HG02759 (cell line): Measurements from ENCODE around the gene CYLD.

Source experiments
- ATAC-seq: cut with Tn5 transposase; IDR thresholded peaks from one replicate; pipeline ENCODE4 v1.9.1; 2021; ENCODE audit warnings: mild to moderate bottlenecking, moderate library complexity; ENCODE audit not compliant: unreplicated experiment

The CYLD gene

DNA sequence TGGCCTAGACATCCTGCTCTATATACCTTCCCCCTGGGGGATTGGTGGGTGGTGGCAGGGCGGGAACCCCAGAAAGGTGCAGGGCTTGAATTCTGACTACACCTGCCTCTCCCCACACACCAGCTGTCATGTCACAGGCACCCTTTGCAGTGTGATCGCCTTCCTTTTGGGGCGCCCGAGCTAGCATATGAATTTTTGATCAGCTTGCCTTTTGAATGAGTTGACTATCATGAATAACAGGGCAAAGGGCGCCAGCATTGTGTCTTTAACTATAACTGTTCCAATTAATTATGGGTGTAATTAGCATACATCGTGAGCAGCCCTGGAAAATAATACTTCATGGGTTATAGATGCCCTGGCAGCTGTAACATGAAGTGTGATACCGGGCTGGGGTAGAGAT is 72.7 kb downstream of the CYLD start:
- no peak for ATAC-seq

DNA sequence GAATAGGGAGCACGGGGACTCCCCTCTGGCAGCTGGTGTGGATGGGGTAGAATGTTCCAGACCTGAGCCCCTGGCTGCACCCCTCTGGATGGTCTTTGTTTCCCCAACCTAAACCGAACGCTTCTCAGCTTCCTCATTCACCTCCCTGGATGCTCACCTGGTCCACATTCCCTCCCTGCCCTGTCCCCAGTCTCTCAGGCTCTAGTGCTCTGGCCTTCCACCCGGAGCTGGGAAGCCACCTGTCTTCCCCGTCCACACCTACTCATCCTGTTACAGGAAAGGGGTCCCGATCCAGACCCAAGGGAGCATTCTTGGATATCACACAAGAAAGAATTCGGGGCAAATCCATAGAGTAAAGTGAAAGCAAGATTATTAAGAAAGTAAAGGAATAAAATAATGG is 73.5 kb downstream of the CYLD start:
- no peak for ATAC-seq

DNA sequence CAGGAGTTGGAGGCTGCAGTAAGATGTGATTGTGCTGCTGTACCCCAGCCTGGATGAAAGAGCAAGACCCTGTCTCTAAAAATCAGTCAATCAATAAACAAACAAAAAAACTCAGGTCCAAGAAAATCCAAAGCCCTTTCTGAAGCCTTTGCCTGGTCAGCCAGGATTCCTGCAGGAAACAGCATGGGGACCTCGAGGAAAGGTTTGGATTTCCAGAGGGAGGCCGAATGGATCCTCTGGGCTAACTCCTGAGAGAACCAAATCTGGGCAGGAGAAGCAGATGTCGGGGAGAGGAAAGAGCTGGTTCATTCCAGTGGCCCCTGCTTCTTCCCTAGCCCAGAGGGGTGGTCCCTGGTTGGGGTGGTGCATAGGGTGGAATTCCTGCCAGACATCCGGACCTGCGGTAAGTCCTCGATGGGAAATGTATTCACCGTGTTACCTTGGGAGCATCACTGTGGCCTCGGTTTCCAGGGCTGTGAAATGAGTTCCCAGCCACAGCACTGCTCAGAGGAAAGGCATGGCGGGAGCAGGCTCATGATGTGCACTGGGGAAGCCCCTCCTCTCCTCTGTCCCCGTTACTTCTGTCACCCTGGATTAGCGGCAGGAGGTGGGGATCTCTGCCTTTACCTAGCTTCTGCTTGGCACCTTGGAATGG is 75.1 kb downstream of the CYLD start:
- no peak for ATAC-seq

DNA sequence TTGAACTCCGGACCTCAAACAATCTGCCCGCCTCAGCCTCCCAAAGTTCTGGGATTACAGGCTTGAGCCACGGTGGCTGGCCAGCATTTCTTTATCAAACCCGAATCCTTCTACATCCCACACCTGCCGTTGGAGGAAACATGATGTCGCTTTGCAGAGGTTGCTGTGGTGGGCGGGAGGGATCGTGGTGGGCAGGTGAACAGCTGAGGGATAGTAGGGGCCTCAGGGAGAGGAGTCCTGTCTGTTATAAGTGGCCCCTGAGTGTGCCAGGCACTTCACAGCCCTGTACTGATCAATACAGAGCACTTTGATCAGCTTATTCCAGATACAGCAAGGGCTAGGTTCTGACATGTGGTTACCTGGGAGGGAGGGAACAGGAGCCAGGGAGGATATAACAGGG is 76.5 kb downstream of the CYLD start:
- no peak for ATAC-seq

DNA sequence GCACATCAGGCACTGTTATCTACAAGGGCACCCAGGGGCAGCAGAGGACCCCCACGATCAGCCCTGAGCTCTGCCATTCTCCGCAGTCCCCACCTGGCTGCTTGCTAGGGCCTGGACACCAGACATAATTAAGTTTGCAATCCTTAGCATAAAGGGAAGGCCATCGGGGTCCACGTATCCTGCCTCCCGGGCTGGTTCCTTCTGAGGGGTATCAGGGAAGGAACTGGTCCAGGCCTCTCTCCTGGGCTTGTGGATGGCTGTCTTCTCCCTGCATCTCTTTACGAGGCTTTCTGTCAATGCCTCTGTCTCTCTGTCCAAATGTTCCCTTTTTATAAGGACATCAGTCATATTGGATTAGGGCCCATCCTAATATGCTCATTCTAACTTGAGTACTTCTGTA is 77.8 kb downstream of the CYLD start:
- no peak for ATAC-seq

DNA sequence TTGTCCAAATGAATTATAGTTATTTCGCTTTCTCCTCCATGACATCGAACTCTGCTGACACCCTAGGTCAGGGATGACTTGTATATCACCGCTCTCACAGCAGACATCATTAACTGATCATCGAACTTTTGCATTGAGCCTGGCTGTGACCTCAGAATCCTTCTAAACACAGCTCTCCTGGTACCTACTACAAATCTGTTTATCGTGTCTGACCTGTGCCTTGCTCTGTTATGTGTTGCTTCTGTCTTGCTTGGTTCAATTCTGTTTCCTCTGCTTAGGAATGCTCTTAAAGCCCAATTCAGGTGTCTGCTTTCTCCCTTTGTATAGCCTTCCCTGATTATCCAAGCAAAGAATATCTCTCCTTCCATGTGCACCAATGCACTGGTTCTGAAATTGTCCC is 78.3 kb downstream of the CYLD start:
- no peak for ATAC-seq

DNA sequence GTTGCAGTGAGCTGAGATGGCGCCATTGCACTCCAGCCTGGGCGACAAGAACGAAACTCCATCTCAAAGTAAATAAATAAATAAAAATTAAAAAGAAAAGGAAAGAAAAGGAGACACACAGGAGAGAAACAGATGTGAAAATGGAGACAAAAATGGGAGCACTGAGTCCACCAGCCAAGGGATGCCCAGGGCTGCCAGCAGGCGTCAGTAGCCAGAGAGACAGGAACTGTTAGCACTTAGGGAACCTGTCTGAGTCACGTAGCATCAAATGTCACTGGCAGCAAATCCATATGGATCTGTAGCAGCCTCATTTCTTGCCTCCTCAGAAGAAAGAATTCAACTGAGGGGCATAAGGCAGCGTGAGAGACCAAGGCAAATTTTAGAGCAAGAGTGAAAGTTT is 79.7 kb downstream of the CYLD start:
- ATAC-seq = no peak

DNA sequence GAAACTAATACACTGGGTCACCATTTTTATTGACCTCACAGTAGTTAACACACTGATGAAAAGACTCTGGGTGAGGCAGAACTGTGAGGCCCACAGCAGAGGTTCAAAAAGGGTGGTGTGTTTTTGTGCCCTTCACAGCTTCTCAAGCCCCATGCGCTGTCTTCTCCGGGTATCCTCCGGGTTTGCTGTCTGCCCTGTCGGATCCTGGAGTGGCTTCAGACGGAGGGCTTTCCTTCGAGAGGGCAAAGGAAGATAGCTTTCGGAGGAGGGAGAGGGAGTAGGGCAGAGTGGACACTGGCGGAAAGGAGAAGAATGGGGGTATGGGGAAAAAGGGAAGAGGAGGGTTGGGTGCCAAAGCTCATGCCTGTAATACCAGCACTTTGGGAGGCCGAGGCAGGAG is 80.8 kb downstream of the CYLD start:
- ATAC-seq = no peak

DNA sequence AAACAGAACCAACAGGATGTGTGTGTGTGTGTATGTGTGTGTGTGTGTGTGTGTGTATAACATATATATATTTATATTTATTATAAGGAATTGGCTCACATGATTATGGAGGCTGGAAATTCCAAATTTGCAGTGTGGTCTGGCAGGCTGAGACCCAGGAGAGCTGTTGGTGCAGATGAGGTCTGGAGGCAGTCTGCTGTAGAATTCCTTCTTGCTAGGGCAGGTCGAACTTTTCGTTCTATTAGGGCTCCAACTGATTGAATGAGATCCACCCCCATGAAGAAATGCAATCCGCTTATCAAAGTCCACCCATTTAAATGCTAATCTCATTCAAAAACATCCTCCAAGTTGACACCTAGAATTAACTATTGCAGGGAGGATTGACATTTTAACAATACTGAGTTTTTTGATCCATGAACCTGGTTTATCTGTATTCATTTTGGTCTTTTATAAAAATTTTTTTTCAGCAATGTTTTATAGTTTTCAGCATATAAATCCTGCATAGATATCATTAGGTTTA is 85.0 kb downstream of the CYLD start:
- ATAC-seq = no peak

DNA sequence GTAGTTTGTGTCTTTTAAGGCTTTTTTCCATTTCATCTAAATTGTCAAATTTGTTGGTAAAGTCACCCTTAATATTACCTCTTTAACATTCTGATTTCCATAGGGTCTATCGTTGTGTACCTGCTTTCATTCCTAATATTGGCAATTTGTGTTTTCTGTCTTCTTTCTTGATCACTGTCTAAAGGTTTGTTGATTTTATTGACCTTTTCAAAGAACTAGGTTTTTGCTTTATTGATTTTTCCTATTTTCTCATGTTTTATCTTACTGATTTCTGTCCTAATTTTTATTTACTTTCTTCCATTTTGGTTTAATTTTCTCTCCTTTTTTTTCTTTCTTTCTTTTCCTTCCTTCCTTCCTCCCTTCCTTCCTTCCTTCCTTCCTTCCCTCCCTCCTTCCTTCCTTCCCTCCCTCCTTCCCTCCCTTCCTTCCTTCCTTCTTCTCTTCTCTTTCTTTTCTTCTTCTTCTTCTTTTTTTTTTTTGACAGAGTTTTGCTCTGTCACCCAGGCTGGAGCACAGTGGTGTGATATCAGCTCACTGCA is 86.3 kb downstream of the CYLD start:
- no peak for ATAC-seq

DNA sequence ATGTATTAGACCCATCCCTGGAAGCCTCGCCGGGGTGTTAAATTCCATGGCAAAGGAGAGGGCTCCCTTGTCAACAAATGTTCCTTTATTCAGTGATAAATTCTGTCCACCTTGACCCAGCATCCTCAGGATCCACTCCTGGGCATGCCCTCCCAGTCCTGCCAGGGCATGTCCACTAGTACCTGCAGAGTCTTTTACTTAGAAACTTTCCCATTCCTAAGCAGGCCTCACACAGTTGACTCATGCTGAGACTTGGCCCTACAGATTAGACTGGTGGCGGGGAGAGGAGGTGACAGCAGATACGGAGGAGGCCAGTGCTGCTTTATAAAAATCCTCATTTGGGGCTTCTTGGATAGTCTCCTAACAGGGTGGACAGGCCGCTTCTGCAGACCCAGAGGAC is 88.8 kb downstream of the CYLD start:
- ATAC-seq = no peak

DNA sequence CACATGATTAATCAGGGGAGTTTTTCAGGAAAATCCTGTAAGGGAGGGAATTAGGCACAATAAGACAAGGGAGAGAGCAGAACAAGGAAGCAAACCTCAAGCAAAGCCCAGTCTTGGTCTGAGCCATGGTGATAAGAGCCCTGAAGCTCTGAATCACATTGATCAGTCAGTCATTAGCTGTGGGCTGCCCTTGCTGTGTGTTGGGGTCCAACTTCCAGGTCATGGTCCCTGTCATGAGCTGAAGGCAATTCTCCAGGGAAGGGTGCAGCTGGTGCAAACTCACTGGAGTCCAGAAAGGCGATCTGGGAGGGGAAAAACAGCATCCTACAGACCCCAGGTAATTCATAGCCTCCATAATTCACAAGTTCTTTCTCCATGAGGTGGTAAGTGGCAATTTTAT is 89.9 kb downstream of the CYLD start:
- ATAC-seq = no peak

DNA sequence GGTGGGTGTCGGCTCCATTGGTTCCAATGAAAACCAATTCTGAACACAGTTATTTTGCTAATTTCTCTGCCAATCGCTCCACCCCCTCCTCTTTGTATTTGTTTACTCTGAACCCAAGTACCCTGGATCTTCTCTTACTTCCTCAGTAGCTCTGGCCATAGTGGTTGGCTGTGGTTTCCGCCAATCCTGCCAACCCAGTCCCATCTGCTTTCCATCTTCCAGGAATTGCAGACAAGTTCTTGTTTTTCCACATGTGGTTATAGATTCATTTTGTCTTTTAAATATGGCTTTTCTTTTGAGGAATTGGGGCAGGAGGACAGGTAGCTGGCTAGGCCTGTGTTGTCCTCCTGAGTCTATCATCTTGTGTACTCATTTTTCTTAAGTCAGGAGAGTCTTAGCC is 92.0 kb downstream of the CYLD start:
- no peak for ATAC-seq

DNA sequence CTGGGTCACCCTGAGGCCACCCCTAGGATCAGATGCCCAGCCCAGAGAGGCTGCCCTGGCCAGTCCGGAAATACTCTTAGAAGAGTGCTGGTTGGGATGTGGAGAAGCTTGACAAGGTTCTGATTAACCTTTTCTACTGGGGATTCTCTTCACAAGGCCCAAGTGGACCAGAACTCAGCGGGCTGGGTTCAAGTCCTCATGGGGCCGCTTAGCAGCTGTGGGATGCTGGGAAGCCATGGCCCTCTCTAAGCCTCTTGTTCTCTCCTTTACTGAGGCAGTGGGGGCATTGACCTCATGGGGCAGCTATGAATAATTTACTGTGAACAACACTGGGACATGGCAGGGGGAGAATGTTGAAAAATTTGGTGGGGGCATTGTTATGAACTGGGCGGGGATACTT is 92.8 kb downstream of the CYLD start:
- no peak for ATAC-seq

DNA sequence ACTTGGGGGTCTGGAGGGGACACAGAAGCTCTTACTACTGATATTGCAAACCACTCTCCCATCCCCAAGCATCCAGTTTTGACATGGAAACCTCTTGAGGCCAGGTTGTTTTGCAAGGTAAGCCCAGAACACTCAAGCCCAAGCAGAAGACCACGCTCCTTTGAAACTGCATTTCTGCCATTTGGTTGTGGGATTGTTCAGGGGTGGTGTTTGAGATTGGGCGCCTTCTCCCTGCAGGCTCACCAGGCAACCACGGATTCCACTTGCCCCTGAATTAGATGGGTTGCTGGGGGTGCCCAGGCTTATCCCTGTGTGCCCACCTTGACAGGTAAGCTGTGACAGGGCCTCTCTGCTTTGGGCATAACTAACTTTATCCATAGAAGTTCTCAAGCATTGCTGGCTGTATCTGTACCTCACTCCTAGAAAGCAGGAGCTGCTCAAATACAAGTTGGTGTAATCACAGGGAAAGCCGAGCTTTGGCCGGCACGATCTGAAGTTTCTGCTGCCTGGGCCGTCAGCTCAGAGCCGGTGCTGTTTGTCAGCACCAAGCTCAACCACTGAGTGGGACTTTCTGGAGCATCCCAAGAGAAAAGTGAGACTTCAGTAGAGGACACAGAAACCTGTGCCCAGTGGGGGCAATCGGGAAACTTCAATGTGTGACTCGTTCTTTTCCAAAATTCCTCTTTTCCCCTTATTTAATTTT is 93.6 kb downstream of the CYLD start:
- no peak for ATAC-seq

DNA sequence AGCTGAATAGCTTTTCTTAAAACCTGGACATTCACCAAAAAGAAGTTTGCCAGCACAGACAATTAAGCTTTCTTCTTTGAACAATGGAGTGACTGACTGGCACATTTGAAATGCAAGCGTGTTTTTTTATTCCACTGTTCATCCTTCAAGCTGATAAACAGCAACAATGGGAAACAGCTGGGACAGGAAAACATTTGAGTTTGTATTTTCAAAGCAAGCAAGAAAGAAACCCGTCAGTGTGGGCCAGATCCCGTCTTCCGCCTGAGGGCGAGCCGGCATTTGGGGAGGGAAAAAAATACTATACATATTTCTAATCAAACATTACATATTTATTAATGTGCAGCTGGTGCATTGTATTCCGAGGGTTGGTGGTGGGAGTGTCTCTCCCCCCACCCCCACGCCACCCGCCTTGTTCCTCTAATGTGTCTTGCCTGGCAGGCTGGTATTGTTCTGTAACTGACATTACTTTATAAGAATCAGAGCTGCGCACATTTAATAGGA is 94.3 kb downstream of the CYLD start:
- no peak for ATAC-seq

DNA sequence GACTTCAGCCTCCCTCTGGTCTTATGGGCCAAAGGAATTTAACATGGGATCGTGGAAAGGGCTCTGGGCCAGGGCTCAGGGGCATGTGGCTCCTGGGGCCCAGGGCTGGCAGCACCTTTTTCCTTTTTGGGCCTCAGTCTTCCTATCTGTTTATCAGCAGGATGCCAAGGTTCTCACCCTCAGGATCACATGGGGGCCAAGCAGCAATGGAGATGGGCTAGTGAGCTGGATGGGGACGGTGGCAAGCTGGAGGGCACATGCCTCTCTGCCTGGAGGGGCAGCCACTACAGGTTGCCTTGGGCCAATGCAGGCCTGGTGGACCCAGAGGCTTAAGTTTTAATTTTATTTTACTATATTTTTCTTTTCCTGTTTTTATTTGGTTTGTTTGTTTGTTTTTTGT is 95.4 kb downstream of the CYLD start:
- ATAC-seq = no peak

DNA sequence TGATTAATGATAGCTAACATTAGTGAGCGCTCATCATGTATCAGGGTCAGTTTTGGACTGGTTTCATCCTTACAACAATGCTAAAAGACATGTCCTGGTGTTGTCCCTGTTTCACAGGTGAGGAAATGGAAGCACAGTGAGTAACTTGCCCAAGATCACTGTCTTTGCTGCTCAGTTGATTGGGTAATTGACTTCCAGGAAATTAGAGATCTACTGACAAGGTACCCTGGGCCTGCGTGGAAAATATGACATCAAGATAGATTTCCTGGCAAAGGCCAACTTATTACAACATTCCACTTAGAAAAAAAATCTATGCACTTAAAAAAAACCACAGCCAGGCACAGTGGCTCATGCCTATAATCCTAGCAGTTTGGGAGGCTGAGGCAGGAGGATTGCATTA is 96.3 kb downstream of the CYLD start:
- no peak for ATAC-seq

DNA sequence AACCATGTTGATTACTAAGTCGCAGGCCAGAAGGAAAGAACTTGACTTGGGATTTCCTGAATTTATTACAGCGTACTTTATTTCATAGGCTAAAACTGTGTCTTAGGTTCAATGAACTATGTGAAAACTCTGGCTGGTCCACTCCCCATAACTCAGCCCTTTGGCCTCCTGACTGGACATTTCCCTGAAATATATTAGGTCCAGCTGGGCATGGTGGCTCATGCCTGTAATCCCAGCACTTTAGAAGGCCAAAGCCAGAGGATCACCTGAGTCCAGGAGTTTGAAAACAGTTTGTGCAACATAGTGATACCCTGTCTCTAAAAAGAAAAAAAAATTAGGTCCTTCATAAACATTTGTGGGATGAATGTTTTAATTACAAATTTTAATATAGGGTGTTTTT is 97.0 kb downstream of the CYLD start:
- no peak for ATAC-seq

DNA sequence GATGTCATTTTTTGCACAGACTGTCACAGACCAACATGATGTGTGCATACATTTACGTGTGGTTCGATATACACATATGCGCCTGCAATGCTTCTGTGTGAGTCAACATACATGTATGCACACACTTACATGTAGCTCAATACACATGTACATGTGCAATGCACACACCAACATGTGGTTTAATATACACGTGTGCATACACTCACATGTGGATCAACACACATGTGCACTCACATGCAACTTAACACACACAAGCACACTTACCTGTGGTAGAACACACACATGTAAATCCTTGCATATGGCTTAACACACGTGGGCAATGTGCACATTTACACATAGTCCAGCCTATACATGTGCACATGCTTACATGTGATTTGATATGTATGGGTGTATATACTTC is 97.5 kb downstream of the CYLD start:
- no peak for ATAC-seq

DNA sequence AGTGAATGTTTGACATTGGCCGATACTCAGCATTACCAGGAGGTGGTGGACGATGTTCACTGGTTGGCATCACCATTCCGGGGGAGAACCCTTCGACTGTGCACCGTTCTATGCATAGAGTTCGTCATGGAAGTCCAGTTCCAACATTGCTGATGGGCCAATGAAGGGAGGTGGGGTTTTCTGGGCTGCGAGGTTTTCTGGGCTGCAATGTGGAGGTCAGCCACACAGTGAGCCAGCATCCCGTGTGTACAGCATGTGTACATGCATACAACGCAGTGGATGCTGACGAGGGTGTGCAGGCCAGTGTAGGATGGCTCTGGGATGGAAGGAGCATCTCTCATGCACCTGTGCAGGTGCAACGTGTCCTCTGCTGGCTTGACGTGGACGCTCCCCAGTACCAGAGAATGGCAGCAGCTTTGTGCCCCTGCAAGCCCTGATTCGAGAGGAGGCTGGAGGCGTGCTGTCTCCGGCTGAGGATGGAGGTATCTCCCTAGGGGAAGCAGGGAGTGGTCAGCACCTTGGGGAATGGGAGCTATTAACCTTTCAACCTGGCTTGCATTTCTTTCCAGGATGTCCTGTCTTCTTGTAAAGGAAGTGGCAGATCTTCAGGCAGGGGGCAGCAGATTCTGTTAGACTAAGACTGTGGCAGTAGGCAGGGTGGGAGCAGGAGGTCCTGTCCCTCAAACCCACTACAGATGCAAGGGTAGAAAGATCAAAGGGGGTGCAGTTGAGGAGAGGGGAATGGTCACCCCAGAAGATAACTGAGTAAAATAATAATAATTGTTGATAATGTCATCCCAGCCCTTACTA is 98.2 kb downstream of the CYLD start:
- no peak for ATAC-seq
